GM12878 (cell line): ENCODE results near the gene MAP2K1. TPM values are rescaled to one million over a fixed set of nuclear protein-coding genes. Genes with fewer than 3 reads are reported as not detected.

Experiments
- ASH2L ChIP-seq: fragments of 300-600, 200-600 bp; sonication (generic); IDR thresholded peaks from 2 replicates; pipeline ENCODE4 v1.6.1; 2017; ENCODE audit warnings: low read depth, mild to moderate bottlenecking, borderline replicate concordance
- DPF2 ChIP-seq: fragments of 450-650 bp; IDR thresholded peaks from 2 replicates; pipeline ENCODE4 v1.6.1; 2017; ENCODE audit warnings: mild to moderate bottlenecking
- E4F1 ChIP-seq: fragments of 450-650 bp; IDR thresholded peaks from 2 replicates; pipeline ENCODE4 v1.6.1; 2018; ENCODE audit warnings: borderline replicate concordance, mild to moderate bottlenecking; ENCODE audit not compliant: partially characterized antibody
- HDGF ChIP-seq: fragments of 450-650 bp; IDR thresholded peaks from 2 replicates; pipeline ENCODE4 v1.6.1; 2016; ENCODE audit warnings: antibody characterized with exemption
- IKZF2 ChIP-seq, 2 experiments: fragments of 450-650 bp; IDR thresholded peaks; 2 replicates each; pipeline ENCODE4 v1.6.1; 2017; ENCODE audit warnings: mild to moderate bottlenecking in 2 of 2, moderate library complexity in 2 of 2
- NFYB ChIP-seq: IDR thresholded peaks from 2 replicates; pipeline ENCODE4 v1.6.1; 2011; ENCODE audit warnings: low read depth, mild to moderate bottlenecking, low read length, improper control_type of control experiment, moderate library complexity; ENCODE audit not compliant: insufficient read depth
- NR2C2 ChIP-seq: IDR thresholded peaks from 2 replicates; pipeline ENCODE4 v1.6.1; 2011; ENCODE audit warnings: borderline replicate concordance, low read depth; ENCODE audit not compliant: control insufficient read depth, insufficient read length
- NRF1 ChIP-seq: conservative IDR thresholded peaks from 2 replicates; pipeline ENCODE4 v1.6.1; 2011; ENCODE audit warnings: mild to moderate bottlenecking, low read depth, low read length, improper control_type of control experiment
- SIX5 ChIP-seq: IDR thresholded peaks from 2 replicates; pipeline ENCODE4 v1.6.1; 2011; ENCODE audit warnings: mild to moderate bottlenecking, low read depth, low read length, moderate library complexity; ENCODE audit not compliant: severe bottlenecking
- SMAD5 ChIP-seq: IDR thresholded peaks from 2 replicates; pipeline ENCODE4 v1.6.1; 2016; ENCODE audit warnings: antibody characterized with exemption, low read depth
- SP1 ChIP-seq: IDR thresholded peaks from one replicate; pipeline ENCODE4 v1.6.1; 2011; ENCODE audit warnings: low read depth, low read length
- TAF1 ChIP-seq: IDR thresholded peaks from 2 replicates; pipeline ENCODE4 v1.6.1; 2011; ENCODE audit warnings: mild to moderate bottlenecking, low read depth, low read length, borderline replicate concordance
- TBL1XR1 ChIP-seq: IDR thresholded peaks from 2 replicates; pipeline ENCODE4 v1.6.1; 2012; ENCODE audit warnings: low read depth, low read length, improper control_type of control experiment
- USF1 ChIP-seq: IDR thresholded peaks from 2 replicates; pipeline ENCODE4 v1.6.1; 2011; ENCODE audit warnings: borderline replicate concordance, low read depth, mild to moderate bottlenecking, moderate library complexity, mixed read lengths, low read length; ENCODE audit not compliant: insufficient read depth; ENCODE audit errors: extremely low read length
- ZBED1 ChIP-seq: IDR thresholded peaks from 2 replicates; pipeline ENCODE4 v1.6.1; 2016; ENCODE audit warnings: borderline replicate concordance
- ZBTB40 ChIP-seq: fragments of 450-650 bp; IDR thresholded peaks from 2 replicates; pipeline ENCODE4 v1.6.1; 2016; ENCODE audit warnings: mild to moderate bottlenecking, moderate library complexity, borderline replicate concordance
- polyA plus RNA-seq, 11 experiments: library from polyadenylated mRNA; depleted of rRNA in 4 of 11; unstranded in 6 of 11; stranded (reverse) in 5 of 11; fragments of >200 nt; fragmentation: Nextera tagmentation in 4 of 11; fragmentation: Illumina TruSeq in 1 of 11; extraction: Ambion mirVana in 4 of 11; extraction: Trizol in 1 of 11; gene quantifications; 1 replicate in 1 of 11; 2 replicates in 10 of 11; pipeline versions ENCODE4 v1.2.1 to v1.2.3, GENCODE V29; 2011 to 2016; ENCODE audit warnings: inconsistent platforms in 2 of 11, missing spikeins in 2 of 11, low read depth in 1 of 11
- total RNA-seq, 4 experiments: library from RNA; depleted of rRNA in 3 of 4; stranded (reverse); fragments of >200 nt in 3 of 4; fragmentation: Illumina TruSeq in 1 of 4; extraction: Trizol in 1 of 4; gene quantifications; 2 replicates each; pipeline versions ENCODE4 v1.2.1 to v1.2.3, GENCODE V29; 2013 to 2021
- TF ChIP-seq, protein P1 (sequence below): fragments of 450-650 bp; formaldehyde crosslinking; IDR thresholded peaks from 2 replicates; pipeline ENCODE4 v1.5.0; 2022; ENCODE audit warnings: mild to moderate bottlenecking, missing genetic modification characterization

MAP2K1 gene
- total and polyA plus RNA-seq, 10 of the 15 experiments (the other 5 are each of a cell fraction or from before 2014, with no cell fraction given) = 11.2 to 112 (median 56.6) TPM

- TF ChIP-seq, protein P1, sequence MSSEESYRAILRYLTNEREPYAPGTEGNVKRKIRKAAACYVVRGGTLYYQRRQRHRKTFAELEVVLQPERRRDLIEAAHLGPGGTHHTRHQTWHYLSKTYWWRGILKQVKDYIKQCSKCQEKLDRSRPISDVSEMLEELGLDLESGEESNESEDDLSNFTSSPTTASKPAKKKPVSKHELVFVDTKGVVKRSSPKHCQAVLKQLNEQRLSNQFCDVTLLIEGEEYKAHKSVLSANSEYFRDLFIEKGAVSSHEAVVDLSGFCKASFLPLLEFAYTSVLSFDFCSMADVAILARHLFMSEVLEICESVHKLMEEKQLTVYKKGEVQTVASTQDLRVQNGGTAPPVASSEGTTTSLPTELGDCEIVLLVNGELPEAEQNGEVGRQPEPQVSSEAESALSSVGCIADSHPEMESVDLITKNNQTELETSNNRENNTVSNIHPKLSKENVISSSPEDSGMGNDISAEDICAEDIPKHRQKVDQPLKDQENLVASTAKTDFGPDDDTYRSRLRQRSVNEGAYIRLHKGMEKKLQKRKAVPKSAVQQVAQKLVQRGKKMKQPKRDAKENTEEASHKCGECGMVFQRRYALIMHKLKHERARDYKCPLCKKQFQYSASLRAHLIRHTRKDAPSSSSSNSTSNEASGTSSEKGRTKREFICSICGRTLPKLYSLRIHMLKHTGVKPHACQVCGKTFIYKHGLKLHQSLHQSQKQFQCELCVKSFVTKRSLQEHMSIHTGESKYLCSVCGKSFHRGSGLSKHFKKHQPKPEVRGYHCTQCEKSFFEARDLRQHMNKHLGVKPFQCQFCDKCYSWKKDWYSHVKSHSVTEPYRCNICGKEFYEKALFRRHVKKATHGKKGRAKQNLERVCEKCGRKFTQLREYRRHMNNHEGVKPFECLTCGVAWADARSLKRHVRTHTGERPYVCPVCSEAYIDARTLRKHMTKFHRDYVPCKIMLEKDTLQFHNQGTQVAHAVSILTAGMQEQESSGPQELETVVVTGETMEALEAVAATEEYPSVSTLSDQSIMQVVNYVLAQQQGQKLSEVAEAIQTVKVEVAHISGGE (CRISPR knock-in tag) = no peak
- TF ChIP-seq USF1 (no peak), NR2C2 (no peak), IKZF2 (IDR thresholded peaks at IDR 0.05) (no peak; a peak in 1 of 4 replicates), SP1 (no peak), SMAD5 (peak; percentile 91), E4F1 (no peak), ZBTB40 (peak; percentile 69; the same call in 1 of the 2 replicates), ZBED1 (peak; percentile 84; the same call in 1 of the 2 replicates), SIX5 (peak; percentile 6), TAF1 (no peak), NFYB (0 out of 2 replicates have a peak, but pooled peaks have one; percentile 17), DPF2 (peak; percentile 40; the same call in 1 of the 2 replicates), ASH2L (no peak), HDGF (0 out of 2 replicates have a peak, but pooled peaks have one; percentile 76), TBL1XR1 (no peak; the same call in 1 of the 2 replicates), NRF1 (peak; percentile 17; the same call in 1 of the 2 replicates)
Measured at GRCh38 chr15:66497502-66498455, 111.1 kb downstream of the MAP2K1 start, which contains the start of gene SNAPC5 (continued).
